Endodermal cell (in vitro differentiated cells): ENCODE measurements around the gene BTNL3. TPM values are rescaled to one million over a fixed set of nuclear protein-coding genes. Genes with fewer than 3 reads are reported as not detected.

Experiments used
- DNase-seq: peaks from one replicate; pipeline ENCODE4 v3.0.0-alpha.2; 2017
- H3K27ac ChIP-seq: 2 replicates; pipeline ENCODE4 v1.5.1; 2013; ENCODE audit warnings: mild to moderate bottlenecking, low read depth, low read length, moderate library complexity
- H3K27me3 ChIP-seq: 2 replicates; pipeline ENCODE4 v1.6.1; 2013; ENCODE audit warnings: mild to moderate bottlenecking, low read length, moderate library complexity; ENCODE audit not compliant: insufficient read depth, control insufficient read depth, poor library complexity, severe bottlenecking
- H3K36me3 ChIP-seq: 2 replicates; pipeline ENCODE4 v1.7.0; 2013; ENCODE audit warnings: mild to moderate bottlenecking, low read length, moderate library complexity; ENCODE audit not compliant: control insufficient read depth, insufficient read depth
- H3K4me1 ChIP-seq: one replicate; pipeline ENCODE4 v1.7.0; 2013; ENCODE audit warnings: low read length; ENCODE audit not compliant: control insufficient read depth, insufficient read depth
- H3K4me3 ChIP-seq: 2 replicates; pipeline ENCODE4 v1.5.1; 2013; ENCODE audit warnings: mild to moderate bottlenecking, low read length, moderate library complexity
- H3K9ac ChIP-seq: 2 replicates; pipeline ENCODE4 v1.6.1; 2013; ENCODE audit warnings: mild to moderate bottlenecking, low read length, moderate library complexity; ENCODE audit not compliant: poor library complexity, severe bottlenecking; ENCODE audit errors: extremely low read depth
- H3K9me3 ChIP-seq: 2 replicates; pipeline ENCODE4 v1.6.1; 2013; ENCODE audit warnings: mild to moderate bottlenecking, low read length, moderate library complexity; ENCODE audit not compliant: control insufficient read depth
- H3K27ac Mint-ChIP-seq: 2 replicates; pipeline ENCODE4 v1.8.0; 2020; ENCODE audit warnings: mixed read lengths
- H3K27me3 Mint-ChIP-seq: 2 replicates; pipeline ENCODE4 v1.8.0; 2021; ENCODE audit warnings: mild to moderate bottlenecking, mixed read lengths; ENCODE audit not compliant: insufficient read depth
- H3K36me3 Mint-ChIP-seq: 2 replicates; pipeline ENCODE4 v1.8.0; 2020; ENCODE audit warnings: low read depth, mixed read lengths
- H3K4me1 Mint-ChIP-seq: 2 replicates; pipeline ENCODE4 v1.8.0; 2020; ENCODE audit warnings: mixed read lengths
- H3K4me3 Mint-ChIP-seq: 2 replicates; pipeline ENCODE4 v1.8.0; 2020; ENCODE audit warnings: mild to moderate bottlenecking, moderate library complexity, mixed read lengths
- H3K9me3 Mint-ChIP-seq: 2 replicates; pipeline ENCODE4 v1.8.0; 2020; ENCODE audit warnings: mild to moderate bottlenecking, mixed read lengths
- WGBS, 2 experiments: methylation state at CpG; one replicate each; pipeline versions ENCODE4 v1.1.5 to v1.1.7; 2013; ENCODE audit warnings: missing lambda C conversion rate in 2 of 2, mixed read lengths in 1 of 2; ENCODE audit not compliant: insufficient coverage in 1 of 2, insufficient read length in 1 of 2; 5-methylcytosine and 5-hydroxymethylcytosine counted together
- total RNA-seq, 2 donors: library from RNA; stranded (reverse); fragmentation: NEBNext Ultra II Directional in 1 of 2; extraction: Animal tissue kit (Norgen Biotek cat#: 25700) in 1 of 2; gene quantifications; 2 replicates in 1 of 2; 3 replicates in 1 of 2; pipeline ENCODE4 v1.2.1, GENCODE V29; 2021
- TF ChIP-seq, protein P1 (sequence below): fragments of 200-600 bp; sonication (generic); conservative IDR thresholded peaks from 2 replicates; pipeline ENCODE4 v1.5.0; 2021; ENCODE audit warnings: antibody characterized with exemption, mild to moderate bottlenecking

BTNL3 gene
- total RNA-seq, 2 donors from 2014 or later, result not detected

DNA sequence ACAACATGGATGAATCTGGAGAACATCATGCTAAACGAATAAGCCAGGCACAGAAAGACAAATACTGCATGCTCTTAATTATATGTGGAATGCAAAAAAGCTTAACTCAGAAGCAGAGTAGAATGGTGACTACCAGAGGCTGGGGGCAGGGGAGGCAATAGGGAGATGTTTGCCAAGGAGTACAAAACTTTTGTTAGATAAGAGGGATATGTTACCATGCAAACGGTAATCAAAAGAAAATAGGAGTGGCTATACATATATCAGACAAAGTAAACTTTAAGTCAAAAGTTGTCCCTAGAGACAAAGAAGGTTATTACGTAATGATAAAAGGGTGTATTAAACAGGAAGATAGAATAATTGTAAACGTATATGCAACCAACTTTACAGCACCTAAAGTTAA lies 17.8 kb upstream of the BTNL3 start:
- H3K9me3 ChIP-seq, result no peaks in the 10 kb centered on the region
- WGBS, 2 experiments, result 97% methylated on average over 2 of the region's 4 CpGs; no CpG with 5 or more reads in 1 of the 2 experiments
- Mint-ChIP-seq H3K27ac (no peak overlapping the region), H3K36me3 (no peaks in the 10 kb centered on the region), H3K9me3 (peaks cover 8% of the 10 kb centered on the region), H3K27me3 (peaks cover 1% of the 10 kb centered on the region), H3K4me3 (no peak overlapping the region), H3K4me1 (no peaks in the 10 kb centered on the region)
- no peak overlapping the region for H3K27ac ChIP-seq
- TF ChIP-seq, protein P1, sequence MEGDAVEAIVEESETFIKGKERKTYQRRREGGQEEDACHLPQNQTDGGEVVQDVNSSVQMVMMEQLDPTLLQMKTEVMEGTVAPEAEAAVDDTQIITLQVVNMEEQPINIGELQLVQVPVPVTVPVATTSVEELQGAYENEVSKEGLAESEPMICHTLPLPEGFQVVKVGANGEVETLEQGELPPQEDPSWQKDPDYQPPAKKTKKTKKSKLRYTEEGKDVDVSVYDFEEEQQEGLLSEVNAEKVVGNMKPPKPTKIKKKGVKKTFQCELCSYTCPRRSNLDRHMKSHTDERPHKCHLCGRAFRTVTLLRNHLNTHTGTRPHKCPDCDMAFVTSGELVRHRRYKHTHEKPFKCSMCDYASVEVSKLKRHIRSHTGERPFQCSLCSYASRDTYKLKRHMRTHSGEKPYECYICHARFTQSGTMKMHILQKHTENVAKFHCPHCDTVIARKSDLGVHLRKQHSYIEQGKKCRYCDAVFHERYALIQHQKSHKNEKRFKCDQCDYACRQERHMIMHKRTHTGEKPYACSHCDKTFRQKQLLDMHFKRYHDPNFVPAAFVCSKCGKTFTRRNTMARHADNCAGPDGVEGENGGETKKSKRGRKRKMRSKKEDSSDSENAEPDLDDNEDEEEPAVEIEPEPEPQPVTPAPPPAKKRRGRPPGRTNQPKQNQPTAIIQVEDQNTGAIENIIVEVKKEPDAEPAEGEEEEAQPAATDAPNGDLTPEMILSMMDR, result no peak
- H3K36me3 ChIP-seq, result no peaks in the 10 kb centered on the region
- H3K4me1 ChIP-seq, result no peaks in the 10 kb centered on the region
- H3K4me3 ChIP-seq, result no peak overlapping the region
- DNase-seq, result no peak
- no peaks in the 10 kb centered on the region for H3K27me3 ChIP-seq
- H3K9ac ChIP-seq, result no peak overlapping the region

DNA sequence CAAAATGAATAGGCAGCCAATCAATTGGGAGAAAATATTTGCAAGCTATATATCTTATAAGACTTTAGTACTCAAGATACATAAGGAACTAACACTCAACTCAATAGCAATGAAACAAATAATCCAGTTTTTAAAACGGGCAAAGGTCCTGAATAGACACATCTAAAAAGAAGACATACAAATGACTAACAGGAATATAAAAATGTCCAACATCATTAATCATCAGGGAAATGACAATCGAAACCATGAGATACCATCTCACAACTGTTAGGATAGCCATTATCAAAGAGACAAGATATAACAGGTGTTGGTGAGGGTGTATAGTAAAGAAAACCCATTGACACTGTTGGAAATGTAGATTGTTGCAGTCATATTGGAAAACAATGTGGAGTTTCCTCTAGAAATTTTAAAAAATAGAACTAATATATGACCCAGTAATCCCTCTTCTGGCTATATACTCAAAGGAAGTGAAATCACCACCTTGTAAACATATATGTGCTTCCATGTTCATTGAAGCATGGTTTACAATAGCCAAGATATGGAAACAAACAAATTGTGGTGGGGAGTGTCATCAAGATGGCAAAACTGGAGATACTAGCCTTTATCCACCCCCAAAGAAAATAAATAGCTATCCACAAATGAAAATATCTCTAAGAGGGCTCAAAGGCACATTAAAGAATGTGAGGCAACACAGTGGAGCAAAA lies 13.9 kb upstream of the BTNL3 start:
- WGBS, 2 experiments, result 0% methylated on average over 1 of the region's 2 CpGs; no CpG with 5 or more reads in 1 of the 2 experiments

DNA sequence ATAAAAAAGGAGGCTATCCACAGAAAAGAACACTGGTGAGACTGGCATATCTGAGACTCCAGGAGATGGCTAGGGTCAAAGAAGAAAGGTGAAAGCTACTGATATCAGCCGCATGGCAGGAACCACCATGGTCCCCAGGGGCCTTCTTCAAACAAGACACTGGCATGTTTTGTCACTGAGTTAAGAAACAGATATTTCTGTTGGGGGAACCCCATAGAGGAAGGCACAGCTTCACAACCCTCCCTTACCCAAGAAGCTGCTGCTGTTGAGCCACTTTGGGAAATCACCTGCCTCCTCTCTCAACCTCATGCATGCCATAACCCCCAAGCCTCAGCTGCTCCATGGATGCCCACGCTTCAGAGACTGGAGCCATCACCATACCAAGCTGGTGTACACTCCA lies 13.3 kb upstream of the BTNL3 start:
- WGBS, 2 experiments, result 50 to 57% methylated on average over 1 to 2 of the region's 2 CpGs
- H3K27me3 ChIP-seq, result no peaks in the 10 kb centered on the region
- no peaks in the 10 kb centered on the region for H3K27me3 Mint-ChIP-seq
- no peak overlapping the region for H3K4me3 ChIP-seq
- no peak for DNase-seq
- H3K27ac Mint-ChIP-seq, result no peak overlapping the region
- H3K4me1 Mint-ChIP-seq, result no peaks in the 10 kb centered on the region
- no peak overlapping the region for H3K9ac ChIP-seq
- H3K4me1 ChIP-seq, result no peaks in the 10 kb centered on the region
- no peaks in the 10 kb centered on the region for H3K36me3 ChIP-seq
- no peaks in the 10 kb centered on the region for H3K9me3 ChIP-seq
- H3K36me3 Mint-ChIP-seq, result no peaks in the 10 kb centered on the region
- H3K9me3 Mint-ChIP-seq, result peaks cover 8% of the 10 kb centered on the region
- no peak overlapping the region for H3K27ac ChIP-seq
- TF ChIP-seq, protein P1, result no peak
- no peak overlapping the region for H3K4me3 Mint-ChIP-seq

More for the DNA sequence above, 13.9 kb upstream of the BTNL3 start:
- H3K27ac Mint-ChIP-seq, result no peak overlapping the region
- Histone ChIP-seq H3K36me3 (no peaks in the 10 kb centered on the region), H3K9me3 (no peaks in the 10 kb centered on the region), H3K27ac (no peak overlapping the region), H3K9ac (no peak overlapping the region), H3K4me3 (no peak overlapping the region), H3K4me1 (no peaks in the 10 kb centered on the region), H3K27me3 (no peaks in the 10 kb centered on the region)
- H3K27me3 Mint-ChIP-seq, result no peaks in the 10 kb centered on the region
- TF ChIP-seq, protein P1, result no peak
- no peaks in the 10 kb centered on the region for H3K4me1 Mint-ChIP-seq
- H3K4me3 Mint-ChIP-seq, result no peak overlapping the region
- H3K9me3 Mint-ChIP-seq, result peaks cover 8% of the 10 kb centered on the region
- DNase-seq, result no peak
- no peaks in the 10 kb centered on the region for H3K36me3 Mint-ChIP-seq
